WTC11 (cell line): ENCODE data around the gene PDE6D. TPM values are rescaled to one million over a fixed set of nuclear protein-coding genes. Genes with fewer than 3 reads are reported as not detected.
A peak's percentile ranks its signal among the peaks of the same experiment; 100 is the strongest.

Experiments
- CREM ChIP-seq: sonication (generic); formaldehyde crosslinking; IDR thresholded peaks from 2 replicates; pipeline ENCODE4 v1.8.1; 2022; ENCODE audit warnings: mild to moderate bottlenecking, missing genetic modification reagents, moderate library complexity
- IRF2 ChIP-seq: sonication (generic); formaldehyde crosslinking; IDR thresholded peaks from 2 replicates; pipeline ENCODE4 v1.8.0; 2022; ENCODE audit warnings: low read depth, missing genetic modification reagents, borderline replicate concordance
- KAT7 ChIP-seq: sonication (generic); formaldehyde crosslinking; IDR thresholded peaks from 2 replicates; pipeline ENCODE4 v1.8.1; 2023; ENCODE audit warnings: missing genetic modification reagents, mild to moderate bottlenecking, borderline replicate concordance
- MXD4 ChIP-seq: fragments of 250-450 bp; sonication (Bioruptor Pico); IDR thresholded peaks from 2 replicates; pipeline ENCODE4 v1.8.0; 2021; ENCODE audit warnings: mild to moderate bottlenecking, moderate library complexity, borderline replicate concordance
- NFYB ChIP-seq: sonication (generic); formaldehyde crosslinking; conservative IDR thresholded peaks from 2 replicates; pipeline ENCODE4 v1.8.0; 2022; ENCODE audit warnings: low read depth, missing genetic modification reagents
- RELA ChIP-seq: sonication (generic); formaldehyde crosslinking; IDR thresholded peaks from 2 replicates; pipeline ENCODE4 v1.8.1; 2022; ENCODE audit warnings: missing genetic modification reagents, mild to moderate bottlenecking, borderline replicate concordance
- SMAD4 ChIP-seq: sonication (generic); formaldehyde crosslinking; IDR thresholded peaks from 2 replicates; pipeline ENCODE4 v1.8.0; 2022; ENCODE audit warnings: mild to moderate bottlenecking, missing genetic modification reagents
- ZNF232 ChIP-seq: sonication (generic); formaldehyde crosslinking; IDR thresholded peaks from 2 replicates; pipeline ENCODE4 v1.8.0; 2022; ENCODE audit warnings: mild to moderate bottlenecking, missing genetic modification reagents
- ZNF317 ChIP-seq: sonication (generic); formaldehyde crosslinking; IDR thresholded peaks from 2 replicates; pipeline ENCODE4 v1.8.1; 2023; ENCODE audit warnings: low read depth, mild to moderate bottlenecking, moderate library complexity, missing genetic modification reagents, borderline replicate concordance
- ZNF396 ChIP-seq: fragments of 250-450 bp; sonication (Bioruptor Pico); IDR thresholded peaks from 2 replicates; pipeline ENCODE4 v1.8.0; 2021; ENCODE audit warnings: mild to moderate bottlenecking, moderate library complexity, borderline replicate concordance
- ZNF423 ChIP-seq: fragments of 250-450 bp; sonication (Bioruptor Pico); IDR thresholded peaks from 2 replicates; pipeline ENCODE4 v2.1.2; 2022; ENCODE audit warnings: mild to moderate bottlenecking, moderate library complexity
- total RNA-seq: library from RNA; stranded (reverse); gene quantifications from 3 replicates; pipeline ENCODE4 v1.2.3, GENCODE V29; 2021
- TF ChIP-seq, protein P1 (sequence below): fragments of 250-450 bp; sonication (Bioruptor Pico); conservative IDR thresholded peaks from 2 replicates; pipeline ENCODE4 v1.9.0; 2021; ENCODE audit warnings: mild to moderate bottlenecking
- TF ChIP-seq, protein P2 (sequence below): fragments of 250-450 bp; sonication (Bioruptor Pico); IDR thresholded peaks from 2 replicates; pipeline ENCODE4 v1.9.0; 2021; ENCODE audit warnings: mild to moderate bottlenecking, borderline replicate concordance
- TF ChIP-seq, protein P3 (sequence below): sonication (generic); formaldehyde crosslinking; IDR thresholded peaks from 2 replicates; pipeline ENCODE4 v1.8.1; 2022; ENCODE audit warnings: missing genetic modification reagents, borderline replicate concordance
- TF ChIP-seq, protein P4 (sequence below): fragments of 200-600 bp; IDR thresholded peaks from 2 replicates; pipeline ENCODE4 v1.8.0; 2022; ENCODE audit warnings: antibody characterized with exemption
- TF ChIP-seq, protein P5 (sequence below): sonication (generic); formaldehyde crosslinking; IDR thresholded peaks from 2 replicates; pipeline ENCODE4 v1.8.1; 2022; ENCODE audit warnings: mild to moderate bottlenecking, moderate library complexity, missing genetic modification reagents
- TF ChIP-seq, protein P6 (sequence below): sonication (generic); formaldehyde crosslinking; IDR thresholded peaks from 2 replicates; pipeline ENCODE4 v1.8.0; 2022; ENCODE audit warnings: mild to moderate bottlenecking, missing genetic modification reagents
- TF ChIP-seq, protein P7 (sequence below): fragments of 250-450 bp; sonication (Bioruptor Pico); IDR thresholded peaks from 2 replicates; pipeline ENCODE4 v1.9.0; 2021; ENCODE audit warnings: mild to moderate bottlenecking
- TF ChIP-seq, protein P8 (sequence below): fragments of 250-450 bp; sonication (Bioruptor Pico); IDR thresholded peaks from 2 replicates; pipeline ENCODE4 v2.1.2; 2022; ENCODE audit warnings: mild to moderate bottlenecking, moderate library complexity
- TF ChIP-seq, protein P9 (sequence below): sonication (generic); formaldehyde crosslinking; conservative IDR thresholded peaks from 2 replicates; pipeline ENCODE4 v1.8.1; 2022; ENCODE audit warnings: mild to moderate bottlenecking, missing genetic modification reagents
- TF ChIP-seq, protein P10 (sequence below): sonication (generic); formaldehyde crosslinking; IDR thresholded peaks from 2 replicates; pipeline ENCODE4 v1.8.1; 2022; ENCODE audit warnings: low read depth, missing genetic modification reagents, borderline replicate concordance

PDE6D gene
- total RNA-seq, 1 experiment from 2014 or later: 30.2 TPM

DNA sequence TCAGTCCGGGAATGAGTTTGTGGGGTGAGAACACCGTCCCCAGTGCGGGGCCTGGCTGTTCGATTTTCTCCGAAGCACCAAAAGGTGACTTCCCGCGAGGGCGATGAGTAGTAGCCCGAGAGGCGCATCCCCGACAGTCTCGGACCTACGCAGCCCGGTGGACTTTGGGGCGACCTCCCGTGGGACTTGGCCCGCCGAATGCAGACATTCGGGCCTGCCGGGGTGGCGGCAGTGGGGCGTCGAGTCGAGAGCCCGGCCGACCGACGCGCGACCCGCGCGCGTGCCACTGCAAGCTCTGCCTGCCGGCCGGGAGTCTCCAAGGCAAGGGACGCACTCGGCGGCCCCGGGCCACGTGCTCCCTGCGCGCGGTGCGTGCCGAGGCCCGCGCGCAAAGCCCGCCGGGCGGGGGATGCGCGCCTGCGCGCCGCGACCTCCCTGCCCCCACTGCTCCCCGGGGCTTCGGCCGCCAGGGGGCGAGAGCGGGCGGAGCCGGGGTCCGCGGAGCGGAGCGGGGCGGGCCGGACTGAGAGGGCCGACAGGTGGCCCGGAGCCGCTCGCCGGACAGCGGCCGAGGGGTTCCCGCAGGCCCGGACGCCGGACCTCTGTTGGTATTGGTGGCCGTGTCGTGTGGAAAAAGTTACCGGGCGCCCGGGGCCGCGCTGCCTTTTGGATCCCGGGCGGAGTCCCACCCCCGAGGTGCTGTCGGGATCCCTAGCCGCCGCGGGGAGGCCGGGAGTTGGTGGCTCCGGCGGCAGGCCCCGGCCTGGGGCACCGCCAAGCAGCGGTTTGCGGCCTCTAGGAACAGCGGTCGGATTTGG, 70.9 kb downstream of the PDE6D start (continued):
- TF ChIP-seq SMAD4 (CRISPR knock-in tag) (0 out of 2 replicates have a peak, but pooled peaks have one; percentile 54), MXD4 (CRISPR knock-in tag) (no peak), ZNF396 (CRISPR knock-in tag) (no peak), NFYB (CRISPR knock-in tag) (peak; percentile 35; the same call in 1 of the 2 replicates), RELA (CRISPR knock-in tag) (peak; percentile 81), KAT7 (CRISPR knock-in tag) (peak; percentile 81; the same call in 1 of the 2 replicates), CREM (no peak), IRF2 (CRISPR knock-in tag) (no peak), ZNF423 (CRISPR knock-in tag) (no peak), ZNF232 (CRISPR knock-in tag) (no peak), ZNF317 (no peak)
- TF ChIP-seq, protein P1, sequence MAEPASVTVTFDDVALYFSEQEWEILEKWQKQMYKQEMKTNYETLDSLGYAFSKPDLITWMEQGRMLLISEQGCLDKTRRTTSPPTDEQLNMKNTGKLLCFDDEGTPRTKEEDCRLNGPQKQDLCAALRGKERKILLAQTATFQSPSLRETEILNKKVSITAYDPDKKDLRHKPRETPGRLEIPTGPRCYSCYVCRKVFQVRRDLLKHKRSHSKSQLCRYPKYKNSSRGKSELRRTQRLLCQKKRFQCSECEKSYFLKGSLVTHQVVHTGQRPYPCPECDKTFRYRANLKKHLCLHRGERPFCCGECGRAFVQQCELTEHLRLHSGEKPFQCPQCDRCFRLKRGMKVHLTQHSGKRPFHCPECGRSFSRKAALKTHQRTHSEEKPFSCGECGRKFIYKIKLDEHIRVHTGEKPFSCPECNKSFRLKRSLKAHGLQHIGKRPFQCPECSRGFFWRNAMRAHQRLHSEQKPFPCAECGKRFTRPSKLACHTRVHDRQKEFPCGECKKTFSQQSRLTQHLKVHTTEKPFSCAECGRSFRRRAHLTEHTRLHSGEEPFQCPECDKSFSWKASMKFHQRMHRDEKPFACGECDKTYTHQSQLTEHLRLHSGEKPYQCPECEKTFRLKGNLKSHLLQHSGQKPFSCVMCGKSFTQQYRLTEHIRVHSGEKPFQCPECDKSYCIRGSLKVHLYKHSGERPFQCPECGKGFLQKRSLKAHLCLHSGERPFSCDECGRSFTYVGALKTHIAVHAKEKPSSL (CRISPR knock-in tag): no peak
- TF ChIP-seq, protein P2, sequence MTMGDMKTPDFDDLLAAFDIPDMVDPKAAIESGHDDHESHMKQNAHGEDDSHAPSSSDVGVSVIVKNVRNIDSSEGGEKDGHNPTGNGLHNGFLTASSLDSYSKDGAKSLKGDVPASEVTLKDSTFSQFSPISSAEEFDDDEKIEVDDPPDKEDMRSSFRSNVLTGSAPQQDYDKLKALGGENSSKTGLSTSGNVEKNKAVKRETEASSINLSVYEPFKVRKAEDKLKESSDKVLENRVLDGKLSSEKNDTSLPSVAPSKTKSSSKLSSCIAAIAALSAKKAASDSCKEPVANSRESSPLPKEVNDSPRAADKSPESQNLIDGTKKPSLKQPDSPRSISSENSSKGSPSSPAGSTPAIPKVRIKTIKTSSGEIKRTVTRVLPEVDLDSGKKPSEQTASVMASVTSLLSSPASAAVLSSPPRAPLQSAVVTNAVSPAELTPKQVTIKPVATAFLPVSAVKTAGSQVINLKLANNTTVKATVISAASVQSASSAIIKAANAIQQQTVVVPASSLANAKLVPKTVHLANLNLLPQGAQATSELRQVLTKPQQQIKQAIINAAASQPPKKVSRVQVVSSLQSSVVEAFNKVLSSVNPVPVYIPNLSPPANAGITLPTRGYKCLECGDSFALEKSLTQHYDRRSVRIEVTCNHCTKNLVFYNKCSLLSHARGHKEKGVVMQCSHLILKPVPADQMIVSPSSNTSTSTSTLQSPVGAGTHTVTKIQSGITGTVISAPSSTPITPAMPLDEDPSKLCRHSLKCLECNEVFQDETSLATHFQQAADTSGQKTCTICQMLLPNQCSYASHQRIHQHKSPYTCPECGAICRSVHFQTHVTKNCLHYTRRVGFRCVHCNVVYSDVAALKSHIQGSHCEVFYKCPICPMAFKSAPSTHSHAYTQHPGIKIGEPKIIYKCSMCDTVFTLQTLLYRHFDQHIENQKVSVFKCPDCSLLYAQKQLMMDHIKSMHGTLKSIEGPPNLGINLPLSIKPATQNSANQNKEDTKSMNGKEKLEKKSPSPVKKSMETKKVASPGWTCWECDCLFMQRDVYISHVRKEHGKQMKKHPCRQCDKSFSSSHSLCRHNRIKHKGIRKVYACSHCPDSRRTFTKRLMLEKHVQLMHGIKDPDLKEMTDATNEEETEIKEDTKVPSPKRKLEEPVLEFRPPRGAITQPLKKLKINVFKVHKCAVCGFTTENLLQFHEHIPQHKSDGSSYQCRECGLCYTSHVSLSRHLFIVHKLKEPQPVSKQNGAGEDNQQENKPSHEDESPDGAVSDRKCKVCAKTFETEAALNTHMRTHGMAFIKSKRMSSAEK (CRISPR knock-in tag): no peak
- TF ChIP-seq, protein P3, sequence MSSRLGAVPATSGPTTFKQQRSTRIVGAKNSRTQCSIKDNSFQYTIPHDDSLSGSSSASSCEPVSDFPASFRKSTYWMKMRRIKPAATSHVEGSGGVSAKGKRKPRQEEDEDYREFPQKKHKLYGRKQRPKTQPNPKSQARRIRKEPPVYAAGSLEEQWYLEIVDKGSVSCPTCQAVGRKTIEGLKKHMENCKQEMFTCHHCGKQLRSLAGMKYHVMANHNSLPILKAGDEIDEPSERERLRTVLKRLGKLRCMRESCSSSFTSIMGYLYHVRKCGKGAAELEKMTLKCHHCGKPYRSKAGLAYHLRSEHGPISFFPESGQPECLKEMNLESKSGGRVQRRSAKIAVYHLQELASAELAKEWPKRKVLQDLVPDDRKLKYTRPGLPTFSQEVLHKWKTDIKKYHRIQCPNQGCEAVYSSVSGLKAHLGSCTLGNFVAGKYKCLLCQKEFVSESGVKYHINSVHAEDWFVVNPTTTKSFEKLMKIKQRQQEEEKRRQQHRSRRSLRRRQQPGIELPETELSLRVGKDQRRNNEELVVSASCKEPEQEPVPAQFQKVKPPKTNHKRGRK (CRISPR knock-in tag): no peak
- TF ChIP-seq, protein P4, sequence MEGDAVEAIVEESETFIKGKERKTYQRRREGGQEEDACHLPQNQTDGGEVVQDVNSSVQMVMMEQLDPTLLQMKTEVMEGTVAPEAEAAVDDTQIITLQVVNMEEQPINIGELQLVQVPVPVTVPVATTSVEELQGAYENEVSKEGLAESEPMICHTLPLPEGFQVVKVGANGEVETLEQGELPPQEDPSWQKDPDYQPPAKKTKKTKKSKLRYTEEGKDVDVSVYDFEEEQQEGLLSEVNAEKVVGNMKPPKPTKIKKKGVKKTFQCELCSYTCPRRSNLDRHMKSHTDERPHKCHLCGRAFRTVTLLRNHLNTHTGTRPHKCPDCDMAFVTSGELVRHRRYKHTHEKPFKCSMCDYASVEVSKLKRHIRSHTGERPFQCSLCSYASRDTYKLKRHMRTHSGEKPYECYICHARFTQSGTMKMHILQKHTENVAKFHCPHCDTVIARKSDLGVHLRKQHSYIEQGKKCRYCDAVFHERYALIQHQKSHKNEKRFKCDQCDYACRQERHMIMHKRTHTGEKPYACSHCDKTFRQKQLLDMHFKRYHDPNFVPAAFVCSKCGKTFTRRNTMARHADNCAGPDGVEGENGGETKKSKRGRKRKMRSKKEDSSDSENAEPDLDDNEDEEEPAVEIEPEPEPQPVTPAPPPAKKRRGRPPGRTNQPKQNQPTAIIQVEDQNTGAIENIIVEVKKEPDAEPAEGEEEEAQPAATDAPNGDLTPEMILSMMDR: peak; percentile 71
- TF ChIP-seq, protein P5, sequence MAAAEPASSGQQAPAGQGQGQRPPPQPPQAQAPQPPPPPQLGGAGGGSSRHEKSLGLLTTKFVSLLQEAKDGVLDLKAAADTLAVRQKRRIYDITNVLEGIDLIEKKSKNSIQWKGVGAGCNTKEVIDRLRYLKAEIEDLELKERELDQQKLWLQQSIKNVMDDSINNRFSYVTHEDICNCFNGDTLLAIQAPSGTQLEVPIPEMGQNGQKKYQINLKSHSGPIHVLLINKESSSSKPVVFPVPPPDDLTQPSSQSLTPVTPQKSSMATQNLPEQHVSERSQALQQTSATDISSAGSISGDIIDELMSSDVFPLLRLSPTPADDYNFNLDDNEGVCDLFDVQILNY (CRISPR knock-in tag): no peak; the same call in 1 of the 2 replicates
- TF ChIP-seq, protein P6, sequence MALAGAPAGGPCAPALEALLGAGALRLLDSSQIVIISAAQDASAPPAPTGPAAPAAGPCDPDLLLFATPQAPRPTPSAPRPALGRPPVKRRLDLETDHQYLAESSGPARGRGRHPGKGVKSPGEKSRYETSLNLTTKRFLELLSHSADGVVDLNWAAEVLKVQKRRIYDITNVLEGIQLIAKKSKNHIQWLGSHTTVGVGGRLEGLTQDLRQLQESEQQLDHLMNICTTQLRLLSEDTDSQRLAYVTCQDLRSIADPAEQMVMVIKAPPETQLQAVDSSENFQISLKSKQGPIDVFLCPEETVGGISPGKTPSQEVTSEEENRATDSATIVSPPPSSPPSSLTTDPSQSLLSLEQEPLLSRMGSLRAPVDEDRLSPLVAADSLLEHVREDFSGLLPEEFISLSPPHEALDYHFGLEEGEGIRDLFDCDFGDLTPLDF (CRISPR knock-in tag): no peak
- TF ChIP-seq, protein P7, sequence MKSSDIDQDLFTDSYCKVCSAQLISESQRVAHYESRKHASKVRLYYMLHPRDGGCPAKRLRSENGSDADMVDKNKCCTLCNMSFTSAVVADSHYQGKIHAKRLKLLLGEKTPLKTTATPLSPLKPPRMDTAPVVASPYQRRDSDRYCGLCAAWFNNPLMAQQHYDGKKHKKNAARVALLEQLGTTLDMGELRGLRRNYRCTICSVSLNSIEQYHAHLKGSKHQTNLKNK (CRISPR knock-in tag): no peak
- TF ChIP-seq, protein P8, sequence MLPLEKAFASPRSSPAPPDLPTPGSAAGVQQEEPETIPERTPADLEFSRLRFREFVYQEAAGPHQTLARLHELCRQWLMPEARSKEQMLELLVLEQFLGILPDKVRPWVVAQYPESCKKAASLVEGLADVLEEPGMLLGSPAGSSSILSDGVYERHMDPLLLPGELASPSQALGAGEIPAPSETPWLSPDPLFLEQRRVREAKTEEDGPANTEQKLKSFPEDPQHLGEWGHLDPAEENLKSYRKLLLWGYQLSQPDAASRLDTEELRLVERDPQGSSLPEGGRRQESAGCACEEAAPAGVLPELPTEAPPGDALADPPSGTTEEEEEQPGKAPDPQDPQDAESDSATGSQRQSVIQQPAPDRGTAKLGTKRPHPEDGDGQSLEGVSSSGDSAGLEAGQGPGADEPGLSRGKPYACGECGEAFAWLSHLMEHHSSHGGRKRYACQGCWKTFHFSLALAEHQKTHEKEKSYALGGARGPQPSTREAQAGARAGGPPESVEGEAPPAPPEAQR: no peak
- TF ChIP-seq, protein P9, sequence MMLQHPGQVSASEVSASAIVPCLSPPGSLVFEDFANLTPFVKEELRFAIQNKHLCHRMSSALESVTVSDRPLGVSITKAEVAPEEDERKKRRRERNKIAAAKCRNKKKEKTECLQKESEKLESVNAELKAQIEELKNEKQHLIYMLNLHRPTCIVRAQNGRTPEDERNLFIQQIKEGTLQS (CRISPR knock-in tag): no peak
- TF ChIP-seq, protein P10, sequence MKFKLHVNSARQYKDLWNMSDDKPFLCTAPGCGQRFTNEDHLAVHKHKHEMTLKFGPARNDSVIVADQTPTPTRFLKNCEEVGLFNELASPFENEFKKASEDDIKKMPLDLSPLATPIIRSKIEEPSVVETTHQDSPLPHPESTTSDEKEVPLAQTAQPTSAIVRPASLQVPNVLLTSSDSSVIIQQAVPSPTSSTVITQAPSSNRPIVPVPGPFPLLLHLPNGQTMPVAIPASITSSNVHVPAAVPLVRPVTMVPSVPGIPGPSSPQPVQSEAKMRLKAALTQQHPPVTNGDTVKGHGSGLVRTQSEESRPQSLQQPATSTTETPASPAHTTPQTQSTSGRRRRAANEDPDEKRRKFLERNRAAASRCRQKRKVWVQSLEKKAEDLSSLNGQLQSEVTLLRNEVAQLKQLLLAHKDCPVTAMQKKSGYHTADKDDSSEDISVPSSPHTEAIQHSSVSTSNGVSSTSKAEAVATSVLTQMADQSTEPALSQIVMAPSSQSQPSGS (CRISPR knock-in tag): peak; percentile 39; the same call in 1 of the 2 replicates
